Activated gamma-delta T cell treated with Interleukin-2 at 50 U/mL for 16 hours (primary cell): ENCODE data around the gene ME2.
"Not testable (repeated sequence)": the region's sequence is repeated elsewhere in the genome, so short reads cannot be mapped to it uniquely, and the experiment has no call there.

Experiments
- DNase-seq: peaks from one replicate; pipeline ENCODE4 v3.0.0-alpha.2; 2020

Gene ME2

DNA sequence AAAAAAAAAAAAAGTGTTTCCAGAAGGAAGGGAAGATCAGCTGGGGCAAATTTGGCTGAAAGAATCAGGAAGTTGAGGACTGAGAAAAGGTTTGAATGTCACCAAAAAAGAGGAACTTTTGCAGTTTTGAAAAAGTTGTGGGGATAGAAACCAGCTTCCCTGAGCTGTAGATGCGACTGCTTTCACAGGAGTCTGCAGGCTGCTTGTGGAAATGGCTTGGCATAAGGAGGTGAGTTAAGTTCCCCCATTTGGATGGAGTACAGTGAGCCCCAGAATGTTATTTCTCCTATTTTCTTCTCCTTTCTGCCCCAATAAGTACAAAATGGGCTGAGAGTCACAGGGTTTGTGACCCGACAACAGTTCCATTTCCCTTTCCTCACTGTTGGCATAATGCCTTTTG is 16.5 kb upstream of the ME2 start:
- DNase-seq = no peak

DNA sequence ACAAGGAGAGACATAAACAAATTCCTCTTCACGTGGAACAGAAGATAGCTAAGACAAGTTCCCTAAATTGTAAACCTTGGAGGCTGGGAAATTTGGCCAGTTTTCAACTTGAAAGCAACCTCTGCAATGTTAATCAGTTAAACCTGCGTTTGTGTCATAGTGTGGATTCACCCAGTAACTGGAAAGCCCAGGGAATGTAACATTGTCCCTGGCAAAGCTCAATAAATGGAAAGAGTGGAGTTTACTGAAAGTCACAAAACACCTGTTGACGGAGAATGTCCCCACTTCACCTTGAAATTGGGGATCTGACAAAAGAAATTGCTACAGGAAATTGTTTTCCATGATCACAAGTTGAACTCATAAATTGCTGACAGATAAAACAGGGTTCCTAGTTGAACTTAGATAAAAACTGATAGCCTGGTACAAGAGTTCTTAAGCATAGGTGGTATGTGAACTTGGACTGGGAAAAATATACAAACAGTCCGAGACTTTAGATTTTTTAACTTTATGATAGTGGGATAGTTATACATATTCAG is 15.0 kb upstream of the ME2 start:
- no peak for DNase-seq

DNA sequence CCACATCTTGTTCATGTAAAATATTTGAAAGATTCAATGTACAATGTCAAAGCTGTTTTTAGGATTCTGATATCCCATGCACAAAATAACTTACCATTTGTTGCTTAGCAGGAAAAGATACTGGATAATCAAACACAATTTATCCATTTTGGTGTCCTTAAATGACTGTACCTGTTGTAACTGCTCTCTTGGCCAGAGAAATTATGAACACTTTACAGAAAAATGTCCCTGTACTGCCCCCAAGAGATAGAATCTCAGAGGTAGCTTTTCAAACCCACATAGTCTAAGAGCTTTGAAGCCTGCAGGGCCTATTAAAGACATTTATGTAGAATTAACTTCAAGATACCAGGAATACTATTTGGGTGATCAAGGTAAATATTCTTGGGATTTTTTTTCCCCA is 12.2 kb upstream of the ME2 start:
- no peak for DNase-seq

DNA sequence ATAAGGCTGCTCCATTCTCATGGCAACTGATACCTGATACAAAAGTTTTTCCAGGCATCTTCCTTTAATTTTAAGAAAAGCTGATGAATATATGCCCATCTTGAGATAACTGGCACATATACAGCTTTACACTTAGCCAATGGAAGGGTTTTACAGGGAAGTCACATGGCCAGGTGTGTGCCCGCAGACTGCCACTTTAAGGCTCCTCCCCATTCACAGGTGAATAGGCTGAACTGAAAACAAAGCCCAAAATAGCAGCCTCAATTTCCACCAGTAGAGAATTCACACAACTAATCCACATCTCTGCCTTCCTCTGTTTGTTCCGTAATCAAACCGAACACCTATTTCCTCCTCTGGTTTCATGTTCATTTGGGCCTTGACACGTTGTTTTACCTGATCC is 9.8 kb upstream of the ME2 start:
- DNase-seq = no peak

DNA sequence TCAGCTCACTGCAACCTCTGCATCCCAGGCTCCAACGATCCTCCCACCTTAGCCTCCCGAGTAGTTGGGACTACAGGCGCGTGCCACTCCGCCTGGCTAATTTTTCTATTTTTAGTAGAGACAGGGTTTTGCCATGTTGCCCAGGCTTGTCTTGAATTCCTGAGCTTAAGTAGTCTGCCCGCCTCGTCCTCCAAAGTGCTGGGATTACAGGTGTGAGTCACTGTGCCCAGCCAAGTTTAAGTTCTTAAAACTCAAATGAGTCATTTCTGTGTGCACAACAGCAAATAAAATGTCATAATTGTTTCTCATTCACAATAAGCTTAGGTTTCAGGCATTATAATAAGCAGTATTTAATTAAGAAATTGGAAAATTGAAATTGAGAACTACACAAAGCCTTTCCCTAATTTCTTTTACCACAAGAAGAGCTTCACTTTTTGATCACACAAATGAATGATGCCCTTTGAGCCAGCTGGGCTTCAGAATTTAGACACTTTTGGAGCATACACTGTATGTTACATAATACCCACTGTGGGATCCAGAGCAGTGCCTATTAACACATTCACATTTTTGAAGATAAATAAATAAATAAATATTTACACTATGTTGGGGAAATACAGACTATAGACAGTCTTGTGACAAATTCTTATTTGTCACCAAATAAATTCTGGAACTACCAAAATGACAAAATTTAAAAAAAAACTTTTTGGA is 8.6 kb upstream of the ME2 start:
- no peak for DNase-seq

DNA sequence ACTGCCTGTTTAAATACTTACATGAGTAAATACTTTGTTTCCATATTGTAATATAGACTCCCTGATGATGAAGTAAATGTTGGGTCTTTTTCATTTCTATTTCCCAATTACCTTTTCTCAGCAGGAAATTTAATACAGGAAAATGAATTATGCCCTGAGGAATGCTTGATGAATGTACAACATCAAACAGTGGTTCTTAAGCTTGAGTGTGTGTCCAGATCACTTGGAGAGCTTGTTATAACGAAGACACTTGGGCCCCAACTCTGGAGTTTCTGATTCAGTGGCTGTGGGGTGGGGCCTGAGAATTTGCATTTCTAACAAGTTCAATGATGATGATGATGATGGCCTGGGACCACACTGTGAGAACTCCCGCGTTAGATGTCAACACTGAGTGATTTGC is 7.1 kb upstream of the ME2 start:
- DNase-seq = no peak

DNA sequence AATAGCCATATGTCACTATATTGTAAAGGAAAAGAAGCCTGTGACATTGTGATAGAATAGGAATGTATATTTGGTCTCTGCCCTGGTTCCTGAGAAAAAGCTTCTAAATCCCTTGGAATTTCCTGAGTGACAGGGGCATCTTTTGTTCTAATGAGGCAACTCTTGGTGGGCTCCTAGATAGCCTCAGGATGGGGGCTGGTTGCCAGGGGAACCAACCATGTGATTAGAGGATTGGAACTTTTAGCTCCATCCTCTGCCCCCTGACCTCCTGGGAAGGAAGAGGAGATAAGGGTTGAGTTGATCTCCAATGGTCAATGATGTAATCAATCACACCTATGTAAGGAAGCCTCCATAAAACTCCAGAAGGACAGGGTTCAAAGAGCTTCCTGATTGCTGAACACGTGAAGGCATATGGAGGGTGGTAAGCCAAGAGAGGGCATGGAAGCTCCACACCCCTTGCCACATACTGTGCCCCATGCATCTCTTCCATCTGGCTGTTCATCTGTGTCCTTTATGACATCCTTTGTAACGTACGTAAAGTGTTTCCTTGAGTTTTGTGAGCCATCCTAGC is 2.9 kb upstream of the ME2 start:
- DNase-seq = no peak

DNA sequence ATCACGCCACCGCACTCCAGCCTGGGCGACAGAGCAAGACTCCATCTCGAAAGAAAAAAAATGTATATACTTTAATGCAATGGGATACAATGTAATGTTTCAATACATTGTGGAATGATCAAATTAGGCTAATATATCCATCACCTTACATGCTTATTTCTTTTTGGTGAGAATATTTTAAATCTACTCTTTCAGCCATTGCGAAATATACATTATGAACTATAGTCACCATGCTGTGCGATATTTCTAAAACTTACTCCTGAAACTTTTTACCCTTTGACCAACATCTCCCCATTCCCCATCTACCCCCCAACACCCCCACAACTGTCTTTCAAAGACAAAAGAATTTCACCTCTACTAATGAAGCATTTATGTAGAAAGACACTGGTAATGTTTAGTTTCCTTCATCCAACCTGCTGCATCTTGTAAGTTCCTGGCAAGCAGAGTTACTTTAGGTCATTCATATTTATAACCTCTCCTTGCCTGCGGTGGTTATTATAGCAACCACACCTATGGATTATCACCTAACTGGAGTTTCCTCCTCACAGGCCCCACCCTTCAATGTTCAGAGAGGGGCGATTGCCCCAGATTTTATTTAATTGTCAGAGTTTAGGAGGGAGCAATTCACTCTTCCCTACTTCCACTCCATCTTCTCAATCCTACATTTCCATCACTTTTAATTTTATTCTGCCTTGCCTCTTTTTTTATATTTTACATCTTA is 1.2 kb upstream of the ME2 start:
- no peak for DNase-seq

DNA sequence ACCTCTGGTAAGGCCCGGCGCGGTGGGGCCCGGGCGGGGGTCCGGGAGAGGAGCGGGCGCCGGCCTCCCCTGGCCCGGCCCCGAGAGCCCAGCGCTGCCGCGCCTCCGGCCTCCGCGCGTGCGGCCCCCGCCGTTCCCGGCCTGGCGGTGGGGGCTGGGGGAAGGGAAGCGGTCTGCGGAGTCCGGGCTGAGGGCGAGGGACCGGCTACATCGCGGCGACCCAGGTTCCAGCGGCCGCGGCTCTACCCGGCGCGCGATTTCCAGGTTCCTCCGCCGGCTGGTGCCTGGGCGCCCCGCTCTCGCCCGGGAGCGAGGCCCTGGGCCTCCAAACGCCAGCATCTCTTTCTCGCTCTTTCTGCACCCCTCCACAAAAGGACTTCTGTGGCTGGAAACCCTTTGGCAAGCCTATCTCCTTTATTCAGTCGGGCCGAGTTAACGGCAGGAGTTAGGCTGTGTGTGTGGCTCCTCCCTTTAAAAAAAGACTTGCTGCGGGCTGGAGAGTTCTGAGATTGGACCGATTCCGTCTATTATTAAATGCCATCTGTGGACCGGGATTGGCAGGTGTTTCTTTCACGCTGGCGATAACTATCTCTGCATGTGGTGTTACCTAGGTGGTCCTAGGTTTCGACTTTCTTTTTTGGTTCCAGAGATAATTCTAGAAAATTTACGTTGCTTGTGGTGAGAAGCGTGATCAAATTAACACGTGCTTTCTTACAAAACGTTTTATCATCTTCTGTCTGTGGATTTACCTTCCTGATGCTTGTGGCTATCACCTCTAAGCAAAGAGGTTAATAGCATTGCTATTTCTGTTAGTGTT is 592 bp downstream of the ME2 start:
- DNase-seq = peak; percentile 25

DNA sequence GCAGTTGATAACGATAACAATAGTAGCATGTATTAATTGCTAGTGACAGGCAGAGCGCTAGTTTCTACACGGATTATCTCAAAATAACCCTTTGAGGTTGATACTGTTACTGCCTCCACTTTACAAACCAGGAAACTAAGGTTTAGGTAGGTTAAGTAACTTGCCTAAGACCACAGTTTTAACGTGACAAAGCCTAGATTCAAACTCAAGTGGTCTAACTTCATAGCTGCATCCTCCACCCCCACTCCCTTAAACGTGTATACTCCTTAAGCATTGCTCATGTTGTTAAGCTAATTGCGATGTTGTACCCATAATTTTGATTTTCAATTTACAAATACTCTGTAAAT is 1.2 kb downstream of the ME2 start:
- DNase-seq = no peak

DNA sequence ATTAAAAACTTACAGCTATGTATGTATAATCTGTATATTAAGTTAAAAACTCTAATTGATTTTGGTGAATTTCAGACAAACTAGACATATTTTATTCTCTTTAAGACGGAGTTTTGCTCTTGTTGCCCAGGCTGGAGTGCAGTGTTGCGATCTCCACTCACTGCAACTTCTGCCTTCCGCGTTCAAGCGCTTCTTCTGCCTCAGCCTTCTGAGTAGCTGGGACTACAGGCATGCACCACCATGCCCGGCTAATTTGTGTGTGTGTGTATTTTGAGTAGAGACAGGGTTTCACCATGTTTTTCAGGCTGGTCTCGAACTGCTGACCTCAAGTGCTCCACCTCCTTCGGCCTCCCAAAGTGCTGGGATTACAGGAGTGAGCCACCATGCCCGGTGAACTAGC is 2.0 kb downstream of the ME2 start:
- DNase-seq = not testable (repeated sequence)

DNA sequence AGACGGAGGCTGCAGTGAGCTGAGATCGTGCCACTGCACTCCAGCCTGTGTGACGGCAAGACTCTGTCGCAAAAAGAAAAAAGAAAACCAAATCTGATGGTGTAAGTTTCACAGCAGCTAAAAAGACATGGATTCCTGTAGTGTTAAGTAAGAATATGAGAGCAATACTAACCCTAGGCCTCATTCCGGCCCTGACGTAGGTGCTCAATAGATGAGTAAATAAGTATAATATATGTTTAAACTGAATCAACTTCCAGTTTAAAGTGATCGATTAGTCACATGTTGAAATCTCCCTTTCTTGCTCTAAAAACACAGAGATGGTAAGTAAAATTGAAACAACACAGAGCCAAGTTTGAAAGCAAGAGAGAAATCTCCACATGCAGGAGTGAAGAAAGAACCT is 8.0 kb downstream of the ME2 start:
- DNase-seq = no peak

DNA sequence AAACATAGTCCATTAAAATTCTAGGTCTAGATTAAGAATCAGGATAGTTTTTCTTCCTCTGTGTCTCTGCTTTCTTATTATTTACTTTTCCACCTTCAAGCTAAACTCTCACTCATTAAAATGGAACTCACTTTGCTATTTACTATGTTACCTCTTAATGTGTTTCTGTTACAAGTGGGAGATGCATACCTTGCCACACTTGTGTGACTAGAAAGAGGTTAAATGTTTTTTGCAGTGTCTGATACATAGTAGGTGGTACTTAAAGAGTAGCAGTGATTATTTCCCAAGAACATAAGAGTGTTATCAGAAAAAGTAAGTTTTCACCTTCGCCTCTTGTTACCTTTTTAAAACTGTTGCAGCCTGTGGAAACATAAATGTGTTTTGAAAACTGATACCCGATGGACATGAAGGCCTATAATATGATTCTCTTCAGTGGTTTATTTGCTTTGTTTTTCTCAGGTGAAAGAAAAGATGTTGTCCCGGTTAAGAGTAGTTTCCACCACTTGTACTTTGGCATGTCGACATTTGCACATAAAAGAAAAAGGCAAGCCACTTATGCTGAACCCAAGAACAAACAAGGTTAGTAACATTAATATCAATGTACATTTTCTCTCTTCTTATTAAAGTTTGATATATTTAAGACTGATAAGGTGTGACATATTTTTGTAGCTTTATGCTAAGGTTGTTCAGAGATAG is 16.6 kb downstream of the ME2 start:
- no peak for DNase-seq

DNA sequence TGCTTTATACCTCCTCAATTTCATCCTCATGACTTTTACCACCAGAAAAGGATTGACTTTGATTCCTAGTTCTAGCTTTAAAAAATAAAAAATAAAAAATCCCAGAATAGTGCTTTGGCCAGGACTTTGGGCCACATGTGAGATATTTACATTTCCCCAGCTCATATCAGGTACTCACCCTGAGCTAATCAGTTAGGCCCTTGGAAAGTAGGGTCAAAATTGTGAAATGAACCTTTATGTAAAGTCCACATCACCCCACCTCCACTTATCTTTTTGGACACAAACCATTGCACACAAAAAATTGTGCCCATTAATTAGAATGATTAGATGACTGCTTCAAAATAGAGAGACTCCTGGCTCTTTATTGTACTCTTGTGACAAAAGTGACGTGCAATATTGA is 17.2 kb downstream of the ME2 start:
- no peak for DNase-seq

DNA sequence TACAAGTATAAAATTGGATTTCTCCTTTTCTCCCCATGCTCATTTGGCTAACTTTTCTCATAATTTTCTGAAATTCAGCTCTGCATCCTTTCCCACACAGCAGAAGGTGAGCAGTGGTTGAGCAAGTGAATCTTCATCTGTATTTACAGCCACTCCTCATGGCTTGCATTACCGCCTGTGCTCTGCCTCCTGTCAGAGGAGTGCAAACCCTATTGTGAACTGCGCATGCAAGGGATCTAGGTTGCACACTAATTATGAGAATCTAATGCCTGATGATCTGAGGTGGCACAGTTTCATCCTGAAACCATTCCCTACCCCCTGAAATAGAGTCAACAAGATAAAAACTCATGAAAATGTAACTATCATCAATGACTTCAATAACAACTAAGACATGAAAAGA is 20.0 kb downstream of the ME2 start:
- DNase-seq = no peak

DNA sequence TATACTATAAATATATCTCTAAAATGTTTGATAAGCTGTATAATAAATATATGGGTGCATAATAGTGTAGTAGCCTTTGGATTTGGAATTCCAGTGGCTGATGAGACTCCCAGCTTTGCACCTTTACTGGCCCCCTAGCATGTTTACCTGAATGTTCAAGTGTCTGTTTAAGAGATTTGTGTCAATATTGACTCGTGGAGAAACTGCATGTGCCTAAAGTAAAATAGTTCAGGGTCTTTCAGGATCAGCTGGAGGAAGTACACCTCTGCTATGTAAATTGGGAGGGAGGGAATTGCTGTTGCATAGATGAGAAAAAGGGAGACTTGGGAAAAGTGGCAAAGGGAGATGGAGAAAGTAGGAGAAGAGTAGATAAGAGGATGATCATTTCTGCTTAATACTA is 23.9 kb downstream of the ME2 start:
- DNase-seq = no peak

DNA sequence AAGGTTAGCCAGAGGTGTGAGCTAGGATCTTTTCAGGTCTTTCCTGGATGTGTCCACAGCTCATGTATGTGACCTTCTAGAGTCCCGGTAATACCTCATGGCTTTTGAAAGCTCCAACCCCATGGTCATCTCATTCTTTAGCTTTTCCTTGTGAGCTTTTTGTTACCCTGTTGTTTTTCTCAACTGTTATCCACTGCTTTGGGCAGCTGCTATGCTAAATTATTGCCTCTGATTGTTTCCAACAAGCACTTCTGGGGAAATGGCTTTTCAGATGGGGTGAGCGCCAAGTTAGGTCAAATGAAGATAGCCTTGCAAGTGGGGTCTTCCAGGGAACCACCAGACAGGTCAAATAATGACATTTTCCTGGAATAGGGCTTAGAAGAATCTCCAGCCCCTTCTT is 27.9 kb downstream of the ME2 start:
- DNase-seq = no peak

DNA sequence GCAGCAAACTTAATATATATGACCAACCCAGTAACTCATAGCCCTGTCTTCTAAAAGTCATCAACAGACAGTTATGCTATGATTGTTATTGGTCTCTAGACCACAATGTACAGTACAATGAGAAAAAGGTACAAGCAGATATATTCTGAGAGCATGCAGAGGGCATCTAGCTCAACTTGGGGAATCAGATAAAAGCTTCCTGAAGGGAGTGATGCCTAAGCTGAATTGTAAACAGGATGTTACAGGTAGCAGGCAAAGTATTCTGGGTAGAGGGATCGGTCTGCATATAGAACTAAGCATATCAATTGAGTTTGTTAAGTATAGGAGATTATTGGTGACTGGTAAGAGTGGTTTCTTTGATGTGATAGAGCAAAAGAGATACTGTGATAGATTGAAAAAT is 30.3 kb downstream of the ME2 start:
- DNase-seq = no peak

DNA sequence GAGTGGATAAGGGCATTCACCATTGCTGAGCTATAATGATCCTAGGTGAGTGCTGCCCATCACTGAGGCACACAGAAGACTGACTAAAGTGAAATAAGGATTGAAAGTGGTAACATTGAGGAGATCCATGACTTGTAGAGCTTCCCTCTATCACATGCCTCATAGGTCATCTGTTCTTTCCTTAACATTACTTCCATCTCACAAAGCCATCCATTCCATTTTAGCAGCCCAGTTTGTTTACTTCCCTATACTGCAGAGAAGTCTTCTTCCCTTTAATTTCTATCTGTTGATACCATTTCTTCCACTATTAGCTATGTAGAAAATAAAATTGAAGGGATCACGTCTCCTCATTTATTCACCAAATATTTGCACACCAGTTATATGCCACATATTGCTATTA is 32.1 kb downstream of the ME2 start:
- no peak for DNase-seq

DNA sequence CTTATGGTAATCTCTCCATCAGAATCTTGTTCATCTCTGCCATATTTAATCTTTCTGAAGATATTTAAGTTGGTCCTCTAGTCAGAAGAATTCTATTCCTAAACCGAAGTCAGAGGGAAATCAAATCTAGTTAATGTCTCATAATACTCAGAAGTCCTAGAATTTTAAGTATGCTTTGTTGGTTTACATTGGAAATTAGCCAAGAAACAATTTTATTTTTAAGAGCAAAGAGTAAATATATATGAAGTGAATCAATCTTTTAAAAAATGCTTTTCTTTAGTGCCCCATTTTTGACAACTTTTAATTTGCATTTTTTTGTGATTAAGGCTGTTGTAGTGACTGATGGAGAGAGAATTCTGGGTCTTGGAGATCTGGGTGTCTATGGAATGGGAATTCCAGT is 38.1 kb downstream of the ME2 start:
- no peak for DNase-seq

DNA sequence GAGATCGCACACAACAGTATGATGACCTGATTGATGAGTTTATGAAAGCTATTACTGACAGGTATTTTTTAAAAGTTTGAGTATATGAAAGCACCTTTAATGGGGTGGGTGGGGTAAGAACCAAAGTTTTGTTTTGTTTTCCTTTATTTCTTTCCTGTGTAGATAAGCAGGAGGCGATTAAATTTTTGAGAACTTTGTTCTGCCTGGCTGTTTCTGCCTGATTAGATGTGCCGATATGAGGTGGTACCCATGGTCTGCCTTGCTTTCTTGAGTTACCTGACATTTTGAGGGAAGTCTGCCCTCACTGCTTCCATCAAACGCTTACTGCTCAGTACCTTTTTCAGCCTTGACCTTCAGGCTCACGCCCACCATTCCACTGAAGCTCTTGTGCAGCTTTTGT is 39.2 kb downstream of the ME2 start:
- DNase-seq = no peak

DNA sequence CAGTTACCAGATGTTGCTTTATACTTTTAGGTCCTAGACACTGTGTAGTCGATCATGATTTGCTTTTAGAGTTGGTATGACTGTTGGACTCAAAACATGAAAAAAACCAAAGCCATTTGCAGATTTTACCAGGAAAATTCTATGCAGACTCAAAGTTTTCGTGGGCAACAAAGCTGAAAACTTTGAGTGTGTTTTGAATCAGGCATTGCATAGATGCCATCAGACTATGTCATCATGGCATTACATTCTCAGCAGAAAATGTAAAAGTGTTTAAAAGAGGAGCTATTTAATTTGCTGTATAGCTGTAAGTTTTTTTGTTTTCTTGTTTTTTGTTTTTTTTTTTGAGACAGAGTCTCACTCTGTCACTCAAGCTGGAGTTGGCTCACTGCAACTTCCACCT is 45.5 kb downstream of the ME2 start:
- no peak for DNase-seq

DNA sequence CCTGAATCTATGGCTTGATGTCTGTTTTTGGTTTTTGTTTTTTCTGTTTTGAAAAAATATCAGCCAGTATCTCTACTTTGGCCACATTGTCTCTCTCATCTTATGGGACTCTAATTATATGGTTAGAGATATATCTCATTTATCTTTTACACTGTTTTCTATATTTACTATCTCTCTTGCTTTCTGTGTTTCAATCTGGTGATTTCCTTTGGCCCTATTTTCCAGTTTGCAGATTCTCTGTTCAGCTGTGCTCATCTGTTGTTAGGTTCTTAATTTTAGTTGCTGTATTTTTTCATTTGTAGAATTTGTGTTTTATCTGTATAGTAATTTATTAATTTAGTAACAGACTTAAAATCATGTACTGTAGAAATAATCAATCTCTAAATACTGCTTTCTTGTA is 47.6 kb downstream of the ME2 start:
- DNase-seq = no peak
